GM23248 (cell line): Measurements from ENCODE around the gene ATRN. TPM values are rescaled to one million over a fixed set of nuclear protein-coding genes. Genes with fewer than 3 reads are reported as not detected.

ENCODE experiments used
- DNase-seq: peaks from one replicate; pipeline ENCODE4 v3.0.0-alpha.2; 2015
- H2AFZ ChIP-seq: fragments of 200-600 bp; sonication (generic); 2 replicates; pipeline ENCODE4 v1.6.1; 2016; ENCODE audit warnings: antibody characterized with exemption
- H3F3A ChIP-seq: fragments of 200-600 bp; sonication (generic); 2 replicates; pipeline ENCODE4 v1.6.1; 2016; ENCODE audit warnings: mild to moderate bottlenecking, antibody characterized with exemption, mixed run types; ENCODE audit not compliant: insufficient read depth
- H3K27ac ChIP-seq: fragments of 200-600 bp; sonication (generic); 2 replicates; pipeline ENCODE4 v1.5.1; 2016; ENCODE audit warnings: mild to moderate bottlenecking
- H3K27me3 ChIP-seq: fragments of 200-600 bp; sonication (generic); replicated peaks from 2 replicates; pipeline ENCODE4 v1.6.1; 2016; ENCODE audit warnings: mild to moderate bottlenecking; ENCODE audit not compliant: insufficient read depth
- H3K36me3 ChIP-seq: fragments of 200-600 bp; sonication (generic); 2 replicates; pipeline ENCODE4 v1.6.1; 2016; ENCODE audit warnings: low read depth, mild to moderate bottlenecking
- H3K4me1 ChIP-seq: fragments of 200-600 bp; sonication (generic); 2 replicates; pipeline ENCODE4 v1.6.1; 2016; ENCODE audit warnings: mild to moderate bottlenecking; ENCODE audit not compliant: insufficient read depth
- H3K4me2 ChIP-seq: fragments of 200-600 bp; sonication (generic); one replicate; pipeline ENCODE4 v1.6.1; 2016; ENCODE audit warnings: mild to moderate bottlenecking; ENCODE audit not compliant: unreplicated experiment
- H3K4me3 ChIP-seq: fragments of 200-600 bp; sonication (generic); 2 replicates; pipeline ENCODE4 v1.5.1; 2016; ENCODE audit warnings: mild to moderate bottlenecking
- H3K79me2 ChIP-seq: fragments of 200-600 bp; sonication (generic); 2 replicates; pipeline ENCODE4 v1.6.1; 2016; ENCODE audit warnings: mild to moderate bottlenecking; ENCODE audit not compliant: insufficient read depth
- H3K9ac ChIP-seq: fragments of 200-600 bp; sonication (generic); 2 replicates; pipeline ENCODE4 v1.6.1; 2016; ENCODE audit warnings: mild to moderate bottlenecking
- H3K9me2 ChIP-seq: fragments of 200-600 bp; sonication (generic); 2 replicates; pipeline ENCODE4 v1.6.1; 2016; ENCODE audit warnings: mixed run types, mild to moderate bottlenecking, moderate library complexity; ENCODE audit not compliant: insufficient read depth
- H3K9me3 ChIP-seq: fragments of 200-600 bp; sonication (generic); one replicate; pipeline ENCODE4 v1.6.1; 2017; ENCODE audit warnings: low read depth
- H4K20me1 ChIP-seq: fragments of 200-600 bp; sonication (generic); 2 replicates; pipeline ENCODE4 v1.6.0; 2016; ENCODE audit not compliant: insufficient read depth
- EZH2 ChIP-seq: fragments of 200-600 bp; sonication (generic); IDR thresholded peaks from 2 replicates; pipeline ENCODE4 v1.6.1; 2018; ENCODE audit warnings: antibody characterized with exemption, mild to moderate bottlenecking; ENCODE audit not compliant: insufficient read depth, poor library complexity, severe bottlenecking
- EZH2phosphoT487 ChIP-seq: fragments of 200-600 bp; sonication (generic); IDR thresholded peaks from 2 replicates; pipeline ENCODE4 v1.6.1; 2018; ENCODE audit warnings: antibody characterized with exemption, moderate library complexity, mild to moderate bottlenecking, low read depth; ENCODE audit not compliant: insufficient read depth
- WGBS, 2 experiments: methylation state at CpG; one replicate each; pipeline ENCODE4 v1.1.6; 2015 to 2017; ENCODE audit warnings: low lambda C conversion rate in 2 of 2, low coverage in 1 of 2; ENCODE audit errors: missing lambda C conversion rate in 2 of 2; 5-methylcytosine and 5-hydroxymethylcytosine counted together
- in situ Hi-C: fragments of 300-500 bp; cut with MboI; formaldehyde crosslinking; loops from 2 replicates; pipeline ENCODE4 v1.15.0; 2020
- polyA plus RNA-seq: library from polyadenylated mRNA; unstranded; fragments of >200 nt; fragmentation: Nextera tagmentation; extraction: Ambion mirVana; gene quantifications from 2 replicates; pipeline ENCODE4 v1.2.1, GENCODE V29; 2016
- total RNA-seq: library from RNA; depleted of rRNA; stranded (reverse); fragments of >200 nt; shearing (Covaris generic); gene quantifications from 2 replicates; pipeline ENCODE4 v1.2.3, GENCODE V29; 2014

ATRN gene
- total and polyA plus RNA-seq, 2 experiments from 2014 or later: 9.9 to 38.7 TPM

DNA sequence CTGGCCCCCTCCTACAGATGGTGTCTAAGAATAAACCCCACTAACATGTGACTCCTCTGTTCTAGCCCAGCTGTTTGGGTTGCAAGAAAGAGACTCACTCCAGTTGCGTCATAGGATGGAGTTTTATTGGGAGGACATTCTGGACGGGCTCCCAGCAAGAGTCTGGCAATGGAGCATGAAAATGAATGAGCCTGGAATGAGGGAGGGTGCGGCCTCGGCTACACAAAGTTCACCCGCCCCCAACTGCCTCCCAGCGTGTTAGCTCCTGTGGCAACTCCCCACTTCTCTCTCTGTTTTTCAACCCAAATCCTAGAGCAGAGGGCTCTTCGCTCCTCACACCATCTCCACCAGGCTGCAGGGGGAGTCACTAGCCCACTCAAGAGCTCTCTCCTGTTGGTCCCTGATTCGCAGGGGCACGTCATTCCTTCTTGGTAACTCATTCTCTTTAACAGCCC, 216.1 kb downstream of the ATRN start:
- peaks cover 10% of the 10 kb centered on the region for H3F3A ChIP-seq
- peak overlapping the region; percentile 81 for H3K4me2 ChIP-seq
- H3K4me1 ChIP-seq: peaks cover 17% of the 10 kb centered on the region
- no peaks in the 10 kb centered on the region for H3K9me3 ChIP-seq
- peak overlapping the region; percentile 76 for H2AFZ ChIP-seq
- DNase-seq: peak; percentile 97
- peak overlapping the region; percentile 45 for H3K4me3 ChIP-seq
- TF ChIP-seq EZH2 (no peak), EZH2phosphoT487 (no peak)
- peak overlapping the region; percentile 45 for H3K9ac ChIP-seq
- in situ Hi-C loops: no loop called here
- no peaks in the 10 kb centered on the region for H3K79me2 ChIP-seq
- no peaks in the 10 kb centered on the region for H3K36me3 ChIP-seq
- no peaks in the 10 kb centered on the region for H4K20me1 ChIP-seq
- WGBS, 2 experiments: 1 to 6% methylated on average over 9 of the region's 9 CpGs
- no peaks in the 10 kb centered on the region for H3K9me2 ChIP-seq
- peak overlapping the region; percentile 78 for H3K27ac ChIP-seq
- H3K27me3 ChIP-seq: no peaks in the 10 kb centered on the region

DNA sequence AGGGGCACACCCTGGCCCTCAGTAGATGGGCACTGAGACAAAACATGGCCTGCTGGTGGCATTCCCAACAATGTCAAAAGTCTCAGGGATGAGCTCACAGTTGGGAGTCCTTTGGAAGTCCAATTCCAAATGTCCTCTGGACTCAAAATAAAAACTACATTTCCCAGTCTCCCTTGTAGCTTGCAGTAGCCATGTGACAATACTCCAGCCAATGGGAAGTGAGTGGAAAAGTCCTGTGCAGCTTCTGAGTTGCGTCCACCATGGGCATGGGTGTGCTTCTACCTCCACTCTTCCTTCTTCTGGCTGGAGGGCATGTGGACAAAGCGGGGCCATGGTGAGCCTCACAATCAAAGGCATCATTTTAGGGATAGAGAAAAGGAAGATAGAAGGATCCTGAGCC, 216.8 kb downstream of the ATRN start:
- Histone ChIP-seq H3F3A (peaks cover 10% of the 10 kb centered on the region), H3K4me1 (peaks cover 17% of the 10 kb centered on the region), H3K4me3 (peak overlapping the region; percentile 45), H3K4me2 (peak overlapping the region; percentile 81), H3K27ac (peak overlapping the region; percentile 78), H3K9me2 (no peaks in the 10 kb centered on the region), H2AFZ (peak overlapping the region; percentile 76), H3K79me2 (no peaks in the 10 kb centered on the region), H3K36me3 (no peaks in the 10 kb centered on the region), H3K9me3 (no peaks in the 10 kb centered on the region), H3K27me3 (no peaks in the 10 kb centered on the region), H3K9ac (peak overlapping the region; percentile 45; the same call in 1 of the 2 replicates), H4K20me1 (no peaks in the 10 kb centered on the region)
- no peak for TF ChIP-seq EZH2phosphoT487
- TF ChIP-seq EZH2: no peak
- in situ Hi-C loops: no loop called here
- 50 to 54% methylated on average over 2 of the region's 2 CpGs for WGBS, 2 experiments
- DNase-seq: peak; percentile 83

DNA sequence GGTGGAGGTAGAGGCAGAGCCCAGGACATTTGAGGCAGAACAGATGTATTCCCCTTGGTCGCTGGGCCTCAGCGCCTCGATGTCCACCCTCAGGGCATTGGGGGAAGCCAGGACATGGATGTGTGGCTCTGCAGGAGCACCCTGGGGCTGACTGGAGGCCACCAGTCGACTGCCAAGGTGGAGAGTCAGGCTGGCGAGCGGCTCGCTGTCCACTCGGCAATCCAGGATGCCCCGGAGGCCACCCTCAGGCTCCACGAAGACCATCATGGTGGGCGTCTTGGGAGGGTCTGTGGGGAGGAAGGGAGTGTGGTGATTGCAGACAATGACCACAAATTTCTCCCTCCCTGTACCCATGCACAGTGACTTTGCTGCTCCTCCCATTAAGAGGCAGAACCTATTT, 219.2 kb downstream of the ATRN start:
- Histone ChIP-seq H2AFZ (no peak overlapping the region), H4K20me1 (no peaks in the 10 kb centered on the region), H3K4me2 (no peak overlapping the region), H3K27me3 (no peaks in the 10 kb centered on the region), H3K79me2 (no peaks in the 10 kb centered on the region), H3K9ac (no peak overlapping the region), H3K9me2 (no peaks in the 10 kb centered on the region), H3K4me3 (no peak overlapping the region), H3K4me1 (peaks cover 17% of the 10 kb centered on the region), H3K27ac (no peak overlapping the region), H3K36me3 (no peaks in the 10 kb centered on the region), H3K9me3 (no peaks in the 10 kb centered on the region), H3F3A (peaks cover 10% of the 10 kb centered on the region)
- WGBS, 2 experiments: 82 to 85% methylated on average over 10 to 11 of the region's 11 CpGs
- in situ Hi-C loops: no loop called here
- TF ChIP-seq EZH2 (no peak), EZH2phosphoT487 (no peak)
- DNase-seq: no peak

DNA sequence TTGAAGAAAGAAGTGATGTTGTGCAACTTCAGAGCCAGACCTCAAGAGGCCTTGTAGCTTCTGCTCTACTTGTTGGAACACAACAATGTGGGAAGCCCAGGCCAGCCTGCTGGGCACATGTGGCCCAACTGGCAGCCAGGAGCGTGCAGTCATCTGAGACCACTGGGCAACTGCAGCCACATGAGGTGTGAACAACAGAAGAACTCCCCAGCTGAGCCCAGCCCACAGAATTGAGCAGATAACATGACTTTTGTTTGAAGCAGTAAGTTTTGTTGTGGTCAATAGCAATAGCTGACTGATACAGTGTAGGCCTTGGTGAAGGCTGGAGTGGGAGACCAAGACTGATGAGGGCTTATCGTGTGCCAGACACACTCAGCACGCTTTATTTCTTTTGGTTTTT, 219.6 kb downstream of the ATRN start:
- no peaks in the 10 kb centered on the region for H3K9me3 ChIP-seq
- no peaks in the 10 kb centered on the region for H3K27me3 ChIP-seq
- no peaks in the 10 kb centered on the region for H4K20me1 ChIP-seq
- no peaks in the 10 kb centered on the region for H3K79me2 ChIP-seq
- no peak overlapping the region for H2AFZ ChIP-seq
- H3F3A ChIP-seq: peaks cover 10% of the 10 kb centered on the region
- no peak overlapping the region for H3K27ac ChIP-seq
- H3K9me2 ChIP-seq: no peaks in the 10 kb centered on the region
- 77 to 83% methylated on average over 3 of the region's 3 CpGs for WGBS, 2 experiments
- in situ Hi-C loops: no loop called here
- TF ChIP-seq EZH2phosphoT487 (no peak), EZH2 (no peak)
- H3K4me2 ChIP-seq: no peak overlapping the region
- no peak overlapping the region for H3K4me3 ChIP-seq
- peaks cover 17% of the 10 kb centered on the region for H3K4me1 ChIP-seq
- no peak overlapping the region for H3K9ac ChIP-seq
- DNase-seq: no peak
- H3K36me3 ChIP-seq: no peaks in the 10 kb centered on the region

DNA sequence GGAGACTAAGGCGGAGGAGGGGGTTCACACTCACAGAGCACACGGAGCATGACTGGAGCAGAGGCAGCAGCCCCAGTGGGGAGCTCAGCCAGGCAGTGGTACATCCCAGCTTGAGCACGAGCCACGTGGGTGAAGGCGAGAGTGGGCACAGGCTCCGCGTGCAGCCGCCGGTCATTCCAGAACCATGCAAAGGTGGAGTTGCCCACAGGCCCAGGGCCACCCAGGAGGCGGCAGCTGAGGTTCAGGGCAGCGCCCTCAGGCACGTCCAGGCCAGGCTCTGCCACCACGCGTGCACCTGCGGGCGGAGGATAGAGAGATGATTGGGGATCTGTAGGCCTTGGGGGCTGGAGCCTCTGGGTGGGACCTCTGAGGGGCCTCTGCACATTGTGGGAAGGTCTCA, 220.5 kb downstream of the ATRN start:
- Histone ChIP-seq H3K9me3 (no peaks in the 10 kb centered on the region), H3K79me2 (no peaks in the 10 kb centered on the region), H3K36me3 (no peaks in the 10 kb centered on the region), H4K20me1 (no peaks in the 10 kb centered on the region), H3K4me2 (no peak overlapping the region), H3K9ac (no peak overlapping the region), H3F3A (peaks cover 10% of the 10 kb centered on the region), H3K9me2 (no peaks in the 10 kb centered on the region), H3K27me3 (no peaks in the 10 kb centered on the region), H2AFZ (no peak overlapping the region), H3K27ac (no peak overlapping the region), H3K4me3 (no peak overlapping the region), H3K4me1 (peaks cover 16% of the 10 kb centered on the region)
- WGBS, 2 experiments: 85 to 87% methylated on average over 16 of the region's 16 CpGs
- DNase-seq: no peak
- in situ Hi-C loops: no loop called here
- no peak for TF ChIP-seq EZH2
- no peak for TF ChIP-seq EZH2phosphoT487
